Activated CD8-positive, alpha-beta T cell treated with anti-CD3 and anti-CD28 coated beads, Interleukin-2, amount 10 ng/mL, durations not matched to agents 7 days and 5 days (primary cell): ENCODE results near the gene GLYATL3. TPM values are rescaled to one million over a fixed set of nuclear protein-coding genes. Genes with fewer than 3 reads are reported as not detected.

Experiments
- ATAC-seq: fragments of 150-1000 bp; cut with Tn5 transposase; one replicate; pipeline ENCODE4 v1.10.0; 2021; ENCODE audit warnings: moderate library complexity
- CTCF ChIA-PET: fragments of 350-600 bp; sonication (Branson Sonifier 250); formaldehyde crosslinking; loops from one replicate; lab custom pipeline; 2021; ENCODE audit warnings: antibody characterized with exemption; lab: Charles Lee
- POLR2A ChIA-PET: fragments of 350-600 bp; sonication (Branson Sonifier 250); formaldehyde crosslinking; loops from one replicate; lab custom pipeline; 2021; ENCODE audit warnings: antibody characterized with exemption; lab: Charles Lee
- DNase-seq: peaks from one replicate; pipeline ENCODE4 v3.0.0-alpha.2; 2020
- H3K27ac Mint-ChIP-seq: one replicate; pipeline ENCODE4 v1.8.0; 2021; ENCODE audit warnings: mild to moderate bottlenecking, mixed read lengths
- H3K27me3 Mint-ChIP-seq: one replicate; pipeline ENCODE4 v1.8.0; 2021; ENCODE audit warnings: low read depth, mixed read lengths
- H3K36me3 Mint-ChIP-seq: one replicate; pipeline ENCODE4 v1.8.0; 2021; ENCODE audit warnings: low read depth, mixed read lengths
- H3K4me1 Mint-ChIP-seq: one replicate; pipeline ENCODE4 v1.8.0; 2021; ENCODE audit warnings: low read depth, mixed read lengths
- H3K4me3 Mint-ChIP-seq: one replicate; pipeline ENCODE4 v1.8.0; 2021; ENCODE audit warnings: mild to moderate bottlenecking, mixed read lengths
- H3K9me3 Mint-ChIP-seq: one replicate; pipeline ENCODE4 v1.8.0; 2022; ENCODE audit warnings: mixed read lengths; ENCODE audit not compliant: insufficient read depth
- total RNA-seq, 2 experiments: library from RNA; stranded (reverse); gene quantifications; one replicate each; pipeline ENCODE4 v1.2.3, GENCODE V29; 2021

The GLYATL3 gene
- total RNA-seq, 2 experiments from 2014 or later, result not detected

DNA sequence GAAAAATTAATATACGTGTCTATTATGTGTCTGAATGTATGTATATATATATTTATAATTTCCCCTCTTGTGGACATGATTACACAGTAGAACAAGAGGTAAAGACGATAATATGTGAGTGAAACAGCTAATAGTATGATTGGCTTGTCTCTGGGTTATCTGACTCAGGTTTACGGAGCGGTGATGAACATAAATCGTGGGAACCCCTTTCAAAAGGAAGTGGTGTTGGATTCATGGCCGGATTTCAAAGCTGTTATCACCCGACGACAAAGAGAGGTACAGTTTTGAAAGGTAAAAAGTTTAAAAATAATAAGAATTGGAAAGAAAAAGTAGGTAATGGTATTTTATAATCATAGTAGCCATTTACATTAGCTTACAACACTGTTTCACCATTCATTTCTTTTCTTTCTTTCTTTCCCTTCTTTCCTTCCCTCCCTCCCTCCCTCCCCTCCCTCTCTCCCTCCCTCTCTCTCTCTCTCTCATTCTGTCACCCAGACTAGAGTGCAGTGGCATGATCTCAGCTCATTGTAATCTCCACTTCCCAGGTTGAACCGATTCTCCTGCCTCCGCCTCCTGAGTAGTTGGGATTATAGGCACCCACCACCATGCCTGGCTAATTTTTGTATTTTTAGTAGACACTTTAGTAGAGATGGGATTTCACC, 15.9 kb downstream of the GLYATL3 start:
- H3K4me3 Mint-ChIP-seq, result no peak overlapping the region
- DNase-seq, result no peak
- no peak for ATAC-seq
- ChIA-PET POLR2A (no interaction called here), CTCF (interaction anchor here (1.0 kb wide), 1 partner anchor 16 kb away, joined by 3 read pairs; no protein-coding TSS in a partner anchor)
- H3K36me3 Mint-ChIP-seq, result no peaks in the 10 kb centered on the region
- H3K27ac Mint-ChIP-seq, result no peak overlapping the region
- H3K9me3 Mint-ChIP-seq, result no peaks in the 10 kb centered on the region
- H3K4me1 Mint-ChIP-seq, result no peaks in the 10 kb centered on the region
- peaks cover 7% of the 10 kb centered on the region for H3K27me3 Mint-ChIP-seq

DNA sequence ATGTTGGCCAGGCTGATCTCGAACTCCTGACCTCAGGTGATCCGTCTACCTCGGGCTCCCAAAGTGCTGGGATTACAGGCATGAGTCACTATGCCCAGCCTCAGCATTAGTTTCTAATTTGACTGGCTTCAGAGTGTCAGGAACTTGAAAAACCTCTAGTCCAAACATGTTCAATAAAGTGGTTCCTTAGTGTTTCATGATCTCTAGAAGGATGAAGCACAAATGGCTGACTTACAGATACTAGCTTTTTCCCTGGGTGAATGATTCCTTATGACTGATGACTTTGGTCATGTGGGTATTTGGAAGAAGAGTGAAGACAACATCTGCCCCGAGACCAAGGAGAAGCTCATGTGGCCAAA, 16.4 kb downstream of the GLYATL3 start:
- no peak overlapping the region for H3K27ac Mint-ChIP-seq
- DNase-seq, result no peak
- H3K36me3 Mint-ChIP-seq, result no peaks in the 10 kb centered on the region
- H3K27me3 Mint-ChIP-seq, result peaks cover 7% of the 10 kb centered on the region
- H3K4me3 Mint-ChIP-seq, result no peak overlapping the region
- ChIA-PET POLR2A (no interaction called here), CTCF (interaction anchor here (1.0 kb wide), 1 partner anchor 15 kb away, joined by 3 read pairs; no protein-coding TSS in a partner anchor)
- no peaks in the 10 kb centered on the region for H3K9me3 Mint-ChIP-seq
- no peak for ATAC-seq
- H3K4me1 Mint-ChIP-seq, result no peaks in the 10 kb centered on the region

DNA sequence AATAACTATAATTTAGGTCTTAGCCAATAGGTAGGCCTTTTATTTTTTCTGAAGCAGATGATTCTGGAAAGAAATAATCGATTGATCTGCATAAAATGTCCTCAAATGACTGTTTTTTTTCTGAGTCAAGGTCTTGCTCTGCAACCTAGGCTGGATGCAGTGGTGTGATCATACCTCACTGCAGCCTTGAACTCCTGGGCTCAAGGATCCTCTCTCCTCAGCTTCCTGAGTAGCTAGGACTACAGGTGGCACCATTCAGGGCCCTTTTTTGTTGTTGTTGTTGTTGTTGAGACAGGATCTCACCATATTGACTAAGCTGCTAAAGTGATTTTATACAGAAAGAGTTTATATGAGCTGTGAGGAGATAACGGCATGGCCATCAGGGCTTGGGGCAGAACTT, 18.2 kb downstream of the GLYATL3 start:
- CTCF ChIA-PET, result no interaction called here
- no peak overlapping the region for H3K27ac Mint-ChIP-seq
- H3K4me1 Mint-ChIP-seq, result no peaks in the 10 kb centered on the region
- no peaks in the 10 kb centered on the region for H3K9me3 Mint-ChIP-seq
- POLR2A ChIA-PET, result no interaction called here
- no peak overlapping the region for H3K4me3 Mint-ChIP-seq
- DNase-seq (no peak), ATAC-seq (no peak)
- peaks cover 9% of the 10 kb centered on the region for H3K27me3 Mint-ChIP-seq
- no peaks in the 10 kb centered on the region for H3K36me3 Mint-ChIP-seq

DNA sequence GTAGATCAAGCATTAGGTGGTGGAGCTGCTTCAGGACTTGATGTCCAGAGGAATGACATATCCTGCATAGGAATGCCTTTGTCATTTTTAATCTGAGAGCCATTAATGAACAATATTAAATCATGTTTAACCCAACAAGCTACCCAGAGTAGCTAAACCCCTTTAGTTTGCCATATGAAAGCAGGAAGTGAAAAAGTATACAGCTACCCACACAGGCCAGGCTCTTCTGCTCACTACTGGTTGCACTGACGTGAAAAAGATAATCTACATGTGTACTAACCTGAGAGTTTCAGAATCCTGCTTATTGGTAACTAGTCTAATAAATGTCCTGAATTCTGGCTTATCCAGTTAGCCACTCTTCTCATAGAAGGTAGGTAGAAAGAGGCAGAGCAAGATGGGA, 19.9 kb downstream of the GLYATL3 start:
- CTCF ChIA-PET, result no interaction called here
- Mint-ChIP-seq H3K4me1 (no peaks in the 10 kb centered on the region), H3K27ac (no peak overlapping the region), H3K27me3 (peaks cover 2% of the 10 kb centered on the region), H3K4me3 (no peak overlapping the region), H3K36me3 (no peaks in the 10 kb centered on the region), H3K9me3 (no peaks in the 10 kb centered on the region)
- POLR2A ChIA-PET, result no interaction called here
- ATAC-seq (no peak), DNase-seq (no peak)

DNA sequence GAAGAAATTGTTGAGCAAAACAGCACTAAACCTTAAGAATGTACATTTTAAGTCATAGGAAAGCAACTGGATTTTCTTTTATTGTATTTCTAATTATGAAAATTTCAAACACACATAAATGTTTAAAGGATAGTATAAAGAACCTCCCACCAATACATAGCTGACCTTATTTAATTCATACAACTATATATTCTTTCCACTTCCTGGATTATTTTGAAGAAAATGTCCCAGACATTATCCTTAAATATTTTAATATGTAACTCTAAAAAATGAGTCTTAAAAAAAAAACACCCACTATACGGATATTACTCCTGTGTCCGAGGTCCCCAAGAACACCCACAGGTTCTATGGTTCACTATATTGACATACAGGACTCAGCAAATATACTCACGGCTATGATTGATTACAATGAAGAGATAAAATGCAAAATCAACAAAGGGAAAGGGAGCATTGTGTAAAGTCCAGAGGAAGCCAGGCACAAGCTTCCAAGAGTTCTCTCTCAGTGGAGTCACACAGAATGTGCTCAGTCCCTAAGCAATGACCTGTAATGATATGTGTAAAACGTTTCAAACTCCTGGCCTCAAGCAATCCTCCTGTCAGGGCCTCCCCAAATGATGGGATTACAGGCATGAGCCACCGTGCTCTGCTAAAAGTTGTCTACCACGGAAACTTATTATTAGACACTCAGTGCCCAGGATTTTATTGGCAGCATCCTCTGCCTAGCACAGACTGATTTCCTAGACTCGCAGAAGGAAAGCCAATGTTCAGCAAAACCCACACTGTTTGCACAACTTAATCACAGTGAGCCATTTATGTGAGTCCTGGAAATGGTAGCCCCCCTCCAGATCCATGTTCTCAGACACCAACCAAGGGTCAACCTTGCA, 23.2 kb downstream of the GLYATL3 start:
- H3K36me3 Mint-ChIP-seq, result no peaks in the 10 kb centered on the region
- H3K4me3 Mint-ChIP-seq, result no peak overlapping the region
- H3K9me3 Mint-ChIP-seq, result no peaks in the 10 kb centered on the region
- no peak for DNase-seq
- CTCF ChIA-PET, result interaction anchor here (0.9 to 1.9 kb wide), 2 partner anchors 9 to 85 kb away, joined by 3 to 5 read pairs; no protein-coding TSS in a partner anchor
- no peak overlapping the region for H3K27ac Mint-ChIP-seq
- no peak for ATAC-seq
- H3K27me3 Mint-ChIP-seq, result peaks cover 2% of the 10 kb centered on the region
- no peaks in the 10 kb centered on the region for H3K4me1 Mint-ChIP-seq
- POLR2A ChIA-PET, result no interaction called here

DNA sequence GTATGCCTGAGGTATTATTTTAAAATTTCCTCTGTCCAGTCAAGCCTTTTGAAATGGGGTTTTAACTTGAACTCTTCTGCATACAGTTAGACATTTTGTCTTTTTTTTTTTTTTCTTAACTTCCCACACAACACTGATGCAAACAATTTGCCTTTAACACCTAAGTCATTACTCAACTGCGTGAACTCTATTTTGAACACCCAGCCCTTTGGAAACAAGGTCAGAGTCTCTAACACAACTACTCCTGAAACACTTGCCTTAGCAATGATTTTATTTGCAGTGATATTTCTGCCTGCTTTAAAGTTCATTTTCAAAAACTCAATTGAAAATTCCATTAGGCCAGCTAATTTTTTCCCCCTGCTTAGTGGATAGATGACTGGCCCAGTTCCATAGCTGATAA, 24.2 kb downstream of the GLYATL3 start:
- no peak overlapping the region for H3K27ac Mint-ChIP-seq
- H3K4me1 Mint-ChIP-seq, result no peaks in the 10 kb centered on the region
- ChIA-PET POLR2A (no interaction called here), CTCF (interaction anchor here (0.9 to 1.9 kb wide), 2 partner anchors 8 to 84 kb away, joined by 3 to 5 read pairs; no protein-coding TSS in a partner anchor)
- H3K9me3 Mint-ChIP-seq, result no peaks in the 10 kb centered on the region
- H3K4me3 Mint-ChIP-seq, result no peak overlapping the region
- H3K36me3 Mint-ChIP-seq, result no peaks in the 10 kb centered on the region
- DNase-seq (no peak), ATAC-seq (no peak)
- peaks cover 5% of the 10 kb centered on the region for H3K27me3 Mint-ChIP-seq

DNA sequence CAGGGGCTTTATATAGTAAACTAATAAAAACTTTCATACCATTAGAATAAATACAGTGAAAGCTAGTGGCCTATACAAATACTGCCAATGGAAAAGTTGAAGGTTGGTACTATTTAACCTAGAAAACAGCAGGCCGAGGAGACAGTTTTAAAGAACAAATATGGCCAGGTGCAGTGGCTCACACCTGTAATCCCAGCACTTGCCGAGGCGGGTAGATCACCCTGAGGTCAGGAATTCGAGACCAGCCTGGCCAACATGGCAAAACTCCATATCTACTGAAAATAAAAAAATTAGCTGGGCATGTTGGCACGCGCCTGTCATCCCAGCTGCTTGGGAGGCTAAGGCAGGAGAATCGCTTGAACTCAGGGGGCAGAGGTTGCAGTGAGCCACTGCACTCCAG, 24.8 kb downstream of the GLYATL3 start:
- Mint-ChIP-seq H3K4me3 (no peak overlapping the region), H3K4me1 (no peaks in the 10 kb centered on the region), H3K27me3 (peaks cover 5% of the 10 kb centered on the region), H3K36me3 (no peaks in the 10 kb centered on the region), H3K9me3 (no peaks in the 10 kb centered on the region), H3K27ac (no peak overlapping the region)
- ATAC-seq, result no peak
- CTCF ChIA-PET, result interaction anchor here (1.9 kb wide), 1 partner anchor 7 kb away, joined by 5 read pairs; no protein-coding TSS in a partner anchor
- DNase-seq, result no peak
- POLR2A ChIA-PET, result no interaction called here

DNA sequence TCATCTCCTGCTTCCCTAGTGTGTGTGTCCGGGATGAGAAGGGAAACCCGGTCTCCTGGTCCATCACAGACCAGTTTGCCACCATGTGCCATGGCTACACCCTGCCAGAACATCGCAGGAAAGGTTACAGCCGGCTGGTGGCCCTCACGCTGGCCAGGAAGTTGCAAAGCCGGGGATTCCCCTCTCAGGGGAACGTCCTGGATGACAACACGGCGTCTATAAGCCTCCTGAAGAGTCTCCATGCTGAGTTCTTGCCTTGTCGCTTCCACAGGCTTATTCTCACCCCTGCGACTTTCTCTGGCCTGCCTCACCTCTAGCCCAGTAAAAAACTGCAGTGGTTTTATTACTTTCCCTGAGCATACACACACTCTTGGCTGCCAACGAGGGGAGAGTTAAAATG, 26.9 kb downstream of the GLYATL3 start:
- Mint-ChIP-seq H3K4me1 (no peaks in the 10 kb centered on the region), H3K4me3 (no peak overlapping the region), H3K27me3 (peaks cover 13% of the 10 kb centered on the region), H3K36me3 (no peaks in the 10 kb centered on the region), H3K27ac (no peak overlapping the region), H3K9me3 (no peaks in the 10 kb centered on the region)
- POLR2A ChIA-PET, result no interaction called here
- ATAC-seq (no peak), DNase-seq (no peak)
- CTCF ChIA-PET, result no interaction called here

DNA sequence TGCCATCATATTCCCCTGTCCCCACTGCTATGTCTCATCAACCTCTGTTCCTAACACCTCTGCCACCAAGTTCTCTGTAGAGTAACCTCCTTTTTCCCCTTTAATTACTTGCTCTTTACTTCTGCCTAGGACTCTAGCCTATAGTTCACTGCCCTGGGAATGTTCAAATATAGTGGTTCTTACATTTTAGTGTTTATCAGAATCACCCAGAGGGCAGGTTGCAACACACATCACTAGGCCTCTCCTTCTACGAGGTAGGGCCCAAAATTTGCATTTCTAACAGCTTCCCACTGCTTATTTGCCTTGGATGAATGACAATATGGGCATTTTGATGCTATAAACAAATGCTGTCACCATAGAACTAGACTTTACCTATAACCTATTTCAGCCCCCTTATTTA, 27.6 kb downstream of the GLYATL3 start:
- Mint-ChIP-seq H3K9me3 (no peaks in the 10 kb centered on the region), H3K4me1 (no peaks in the 10 kb centered on the region), H3K36me3 (no peaks in the 10 kb centered on the region), H3K27me3 (peaks cover 17% of the 10 kb centered on the region), H3K27ac (no peak overlapping the region), H3K4me3 (no peak overlapping the region)
- POLR2A ChIA-PET, result no interaction called here
- CTCF ChIA-PET, result no interaction called here
- DNase-seq (no peak), ATAC-seq (no peak)

DNA sequence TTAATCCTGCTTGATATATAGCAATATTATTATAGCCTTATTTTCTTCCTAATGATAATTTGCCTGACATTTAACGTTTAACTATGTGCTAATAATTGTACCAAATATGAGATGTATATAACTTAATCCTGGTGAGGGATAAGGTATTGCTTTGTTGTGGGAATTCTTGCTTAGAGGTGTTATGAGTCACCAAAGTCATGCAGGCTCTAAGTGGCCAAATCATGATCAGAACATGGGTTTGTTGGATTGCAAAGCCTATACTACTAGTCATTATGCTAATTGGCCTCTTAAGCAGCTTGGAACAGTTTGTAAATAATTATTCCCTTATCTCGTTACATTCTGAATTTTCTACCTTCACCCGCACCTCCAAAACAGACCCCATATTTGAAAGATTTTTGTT, 28.8 kb downstream of the GLYATL3 start:
- POLR2A ChIA-PET, result no interaction called here
- Mint-ChIP-seq H3K27me3 (peaks cover 17% of the 10 kb centered on the region), H3K4me1 (no peaks in the 10 kb centered on the region), H3K27ac (no peak overlapping the region), H3K36me3 (no peaks in the 10 kb centered on the region), H3K9me3 (no peaks in the 10 kb centered on the region), H3K4me3 (no peak overlapping the region)
- CTCF ChIA-PET, result no interaction called here
- no peak for ATAC-seq
- DNase-seq, result no peak

DNA sequence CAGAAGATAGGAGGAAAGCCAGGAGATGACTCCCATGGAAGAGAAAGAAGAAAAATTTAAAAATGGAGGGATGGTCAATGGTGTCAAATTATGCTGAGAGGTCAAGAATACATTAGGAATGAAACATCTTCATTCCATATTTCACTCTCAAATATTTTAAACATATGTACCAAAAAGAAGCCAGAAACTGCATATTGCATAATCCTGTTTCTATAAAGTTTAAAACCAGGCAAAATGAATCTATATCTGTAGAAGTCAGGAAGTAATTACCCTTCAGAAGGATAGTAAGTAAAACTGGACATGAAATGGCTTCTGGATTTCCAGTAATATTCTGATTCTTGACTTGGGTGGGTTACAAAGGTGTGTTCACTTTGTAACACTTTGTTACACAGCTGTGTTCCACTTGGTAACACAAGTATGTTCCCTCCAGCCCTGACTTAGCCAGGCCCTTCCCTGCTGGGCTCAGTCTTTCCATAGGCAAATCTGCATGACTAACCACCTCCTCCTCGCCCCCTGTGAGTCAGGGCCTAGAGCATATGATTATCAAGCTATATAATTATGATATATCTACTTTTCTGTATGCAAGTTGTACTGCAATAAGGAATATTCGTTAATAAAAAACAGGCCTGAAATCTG, 30.5 kb downstream of the GLYATL3 start:
- ChIA-PET CTCF (interaction anchor here (1.5 kb wide), 1 partner anchor 80 kb away, joined by 5 read pairs; no protein-coding TSS in a partner anchor), POLR2A (interaction anchor here (0.6 kb wide), 1 partner anchor 26 kb away, joined by 3 read pairs; no protein-coding TSS in a partner anchor)
- H3K4me3 Mint-ChIP-seq, result no peak overlapping the region
- no peaks in the 10 kb centered on the region for H3K36me3 Mint-ChIP-seq
- H3K4me1 Mint-ChIP-seq, result no peaks in the 10 kb centered on the region
- DNase-seq (no peak), ATAC-seq (no peak)
- H3K27me3 Mint-ChIP-seq, result peaks cover 17% of the 10 kb centered on the region
- H3K9me3 Mint-ChIP-seq, result no peaks in the 10 kb centered on the region
- H3K27ac Mint-ChIP-seq, result no peak overlapping the region
